Panc1 (cell line): Measurements from ENCODE around the gene VAMP2.

Source experiments
- CTCF ChIP-seq: fragments of 450-650 bp; IDR thresholded peaks from 2 replicates; pipeline ENCODE4 v1.5.1; 2017; ENCODE audit warnings: mild to moderate bottlenecking
- POLR2AphosphoS5 ChIP-seq: IDR thresholded peaks from 2 replicates; pipeline ENCODE4 v1.6.1; 2012; ENCODE audit warnings: mild to moderate bottlenecking, low read depth, low read length, moderate library complexity

GRCh38 chr17:8155996-8156245 lies 6.8 kb downstream of the VAMP2 start:
- TF ChIP-seq CTCF (no peak), POLR2AphosphoS5 (no peak)
